Nasal cavity respiratory epithelium epithelial cell of viscerocranial mucosa (primary cell): ENCODE data around the gene EIF3B. TPM values are rescaled to one million over a fixed set of nuclear protein-coding genes. Genes with fewer than 3 reads are reported as not detected.

Experiments used
- total RNA-seq: library from RNA; depleted of rRNA; stranded (reverse); fragments of >200 nt; gene quantifications from 2 replicates; pipeline ENCODE4 v1.2.3, GENCODE V29; 2014

The EIF3B gene
- total RNA-seq: 182 and 242 TPM in 2 replicates

GRCh38 chr7:2354186-2354938 lies at the start of gene EIF3B:
Gene EIF3B, plus strand, starts transcription at chr7:2354827. Its CDS starts 95 bp downstream, at chr7:2354922.

GRCh38 chr7:2314209-2314955 lies 40.2 kb upstream of the EIF3B start, which contains the start of gene SNX8:
Gene SNX8, minus strand, starts transcription at chr7:2314441. Its CDS starts 20 bp downstream, at chr7:2314421.

GRCh38 chr7:2403014-2403717 lies 48.5 kb downstream of the EIF3B start, which contains the start of gene CHST12:
Gene CHST12, plus strand, starts transcription at chr7:2403611. Its CDS starts 29,029 bp downstream, at chr7:2432640.

Other genes with a start within 250 kb of the EIF3B start
- 48.4 and 49.6 TPM in 2 replicates for gene MAD1L1, start 121.9 kb upstream of the EIF3B start, total RNA-seq
- 26.3 and 28.9 TPM in 2 replicates for gene MRM2, start 112.6 kb upstream of the EIF3B start, total RNA-seq
- gene NUDT1, start 112.6 kb upstream of the EIF3B start, total RNA-seq: 4.4 and 7.9 TPM in 2 replicates
- 10.6 and 15.2 TPM in 2 replicates for gene SNX8, start 40.4 kb upstream of the EIF3B start, total RNA-seq
- gene CHST12, start 48.8 kb downstream of the EIF3B start, total RNA-seq: 0.34 and 6.1 TPM in 2 replicates
- gene GRIFIN, start 121.6 kb downstream of the EIF3B start, total RNA-seq: not detected in 2 replicates
- 0.34 and 6.2 TPM in 2 replicates for gene LFNG, start 164.9 kb downstream of the EIF3B start, total RNA-seq
- 18.1 and 26.8 TPM in 2 replicates for gene BRAT1, start 200.7 kb downstream of the EIF3B start, total RNA-seq
- gene IQCE, start 204.2 kb downstream of the EIF3B start, total RNA-seq: 6.2 and 13.4 TPM in 2 replicates